T-helper 1 cell (primary cell): ENCODE measurements around the gene BRF1.

Source experiments
- DNase-seq, 5 donors: peaks; one replicate each; pipeline ENCODE4 v3.0.0-alpha.2; 2012 to 2020

The BRF1 gene

DNA sequence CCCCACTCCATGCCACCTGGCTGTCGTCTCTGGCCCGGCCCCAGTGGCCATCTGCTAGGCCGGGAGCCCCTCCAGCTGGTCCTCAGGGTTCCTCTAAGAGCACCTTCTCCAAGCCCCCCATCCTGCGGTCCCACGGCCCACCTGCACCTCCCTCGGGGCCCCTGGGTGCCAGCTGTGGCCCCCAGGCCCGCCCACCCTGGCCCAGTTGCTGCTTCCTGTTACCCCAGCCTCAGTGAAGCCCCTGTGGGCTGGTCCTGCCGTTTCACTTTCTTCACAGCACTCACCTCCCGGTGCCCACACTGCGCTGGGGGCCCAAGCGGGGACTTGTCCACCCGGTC is 92.1 kb downstream of the BRF1 start:
- DNase-seq = no peak

DNA sequence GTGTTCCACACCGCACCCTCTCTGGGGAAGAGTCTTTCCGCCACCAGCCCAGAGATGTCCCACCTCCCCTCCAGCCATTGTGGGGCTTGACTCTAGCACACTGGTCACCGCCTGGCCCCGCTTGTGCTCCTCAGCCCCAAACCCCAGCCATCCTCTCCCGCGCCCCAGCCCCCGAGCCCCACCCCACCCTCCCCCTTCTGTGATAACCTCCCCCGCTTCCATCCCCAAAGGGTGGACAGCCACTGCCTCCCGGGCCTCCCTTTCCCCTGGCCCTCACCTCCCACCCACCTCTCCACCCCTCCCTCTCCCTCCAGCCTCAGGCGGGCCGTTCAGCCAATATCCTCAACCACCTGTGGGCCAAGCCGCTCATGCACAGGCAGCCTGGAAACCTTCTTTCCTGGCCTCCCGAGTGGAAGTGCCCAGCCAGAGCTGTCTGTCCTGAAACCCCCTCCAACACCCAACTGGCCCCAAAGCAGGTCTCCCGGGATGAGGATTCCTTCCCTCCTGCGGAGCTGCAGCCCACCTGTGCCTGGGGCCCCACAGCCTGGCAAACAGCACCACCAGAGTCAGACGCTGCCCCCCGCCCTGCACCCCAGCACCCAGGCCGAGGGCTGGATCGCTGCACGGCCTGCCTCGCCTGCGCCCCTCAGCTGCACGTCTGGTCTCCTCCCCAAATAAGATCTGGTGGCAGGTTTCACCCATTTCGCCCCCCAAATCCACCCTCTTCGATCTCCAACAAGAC is 92.6 kb downstream of the BRF1 start:
- DNase-seq = no peak

DNA sequence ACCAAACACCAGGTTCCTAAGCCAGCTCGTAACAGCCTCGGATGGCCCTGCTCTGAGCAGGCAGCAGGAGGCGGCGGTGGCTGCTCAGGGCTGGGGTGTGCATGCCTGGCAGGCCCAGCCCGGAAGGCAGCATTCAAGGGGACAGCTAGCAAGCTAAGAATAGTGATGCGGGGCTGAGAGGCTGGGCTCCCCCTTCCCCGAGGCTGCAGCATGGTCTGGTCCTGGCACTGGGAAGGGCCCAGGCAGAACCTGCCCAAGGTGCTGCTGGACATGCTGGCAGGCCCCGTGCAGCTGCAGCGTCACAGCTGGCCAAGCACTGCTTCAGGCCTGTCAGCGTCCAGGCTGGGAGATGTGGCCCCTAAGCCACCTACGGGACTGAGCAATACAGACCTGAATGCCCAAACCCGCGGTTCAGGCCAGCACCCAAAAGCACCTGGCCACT is 93.3 kb downstream of the BRF1 start:
- no peak for DNase-seq

DNA sequence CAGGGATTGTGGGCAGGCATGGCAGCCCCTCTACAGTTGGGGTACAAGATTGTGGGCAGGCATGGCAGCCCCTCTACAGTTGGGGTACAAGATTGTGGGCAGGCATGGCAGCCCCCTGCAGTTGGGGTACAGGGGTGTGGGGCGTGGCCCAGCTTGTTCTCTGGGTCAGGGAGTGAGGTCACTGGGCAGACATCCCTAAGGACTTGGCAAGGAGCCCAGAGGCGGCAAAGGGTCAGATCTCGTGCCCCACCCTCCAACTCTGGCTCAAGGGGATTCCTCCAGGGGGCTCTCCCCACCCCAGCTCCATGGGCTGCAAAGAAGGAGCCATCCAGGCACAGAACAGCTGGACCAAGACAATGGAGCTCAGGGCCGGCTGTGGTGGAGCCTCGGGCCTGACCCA is 93.9 kb downstream of the BRF1 start:
- DNase-seq = no peak

DNA sequence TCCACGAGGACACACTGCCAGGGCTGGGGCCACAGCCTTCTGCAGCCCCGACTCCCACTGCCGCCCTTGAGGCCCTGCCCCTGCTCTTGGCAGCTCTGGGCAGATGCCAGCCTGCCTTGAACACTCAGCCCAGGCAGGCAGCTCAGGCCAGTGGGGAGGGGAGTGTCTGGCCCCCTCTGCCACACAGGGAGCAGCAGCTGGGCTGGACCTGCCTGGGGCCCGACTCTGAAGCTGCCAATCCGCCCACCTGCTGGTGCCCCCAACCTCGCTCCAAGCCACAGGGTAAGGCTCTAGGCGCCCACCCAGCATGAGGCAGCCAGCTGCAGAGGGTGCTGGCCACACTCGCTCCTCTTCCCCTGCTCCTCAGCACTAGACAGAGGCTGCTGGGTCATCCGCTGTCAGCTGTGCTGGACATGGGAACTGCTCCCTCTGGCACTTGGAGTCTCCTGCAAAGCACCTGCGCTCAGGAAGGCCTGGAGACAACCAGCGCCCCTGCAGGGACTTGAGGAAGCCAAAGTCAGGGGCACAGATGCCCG is 95.1 kb downstream of the BRF1 start:
- no peak for DNase-seq

DNA sequence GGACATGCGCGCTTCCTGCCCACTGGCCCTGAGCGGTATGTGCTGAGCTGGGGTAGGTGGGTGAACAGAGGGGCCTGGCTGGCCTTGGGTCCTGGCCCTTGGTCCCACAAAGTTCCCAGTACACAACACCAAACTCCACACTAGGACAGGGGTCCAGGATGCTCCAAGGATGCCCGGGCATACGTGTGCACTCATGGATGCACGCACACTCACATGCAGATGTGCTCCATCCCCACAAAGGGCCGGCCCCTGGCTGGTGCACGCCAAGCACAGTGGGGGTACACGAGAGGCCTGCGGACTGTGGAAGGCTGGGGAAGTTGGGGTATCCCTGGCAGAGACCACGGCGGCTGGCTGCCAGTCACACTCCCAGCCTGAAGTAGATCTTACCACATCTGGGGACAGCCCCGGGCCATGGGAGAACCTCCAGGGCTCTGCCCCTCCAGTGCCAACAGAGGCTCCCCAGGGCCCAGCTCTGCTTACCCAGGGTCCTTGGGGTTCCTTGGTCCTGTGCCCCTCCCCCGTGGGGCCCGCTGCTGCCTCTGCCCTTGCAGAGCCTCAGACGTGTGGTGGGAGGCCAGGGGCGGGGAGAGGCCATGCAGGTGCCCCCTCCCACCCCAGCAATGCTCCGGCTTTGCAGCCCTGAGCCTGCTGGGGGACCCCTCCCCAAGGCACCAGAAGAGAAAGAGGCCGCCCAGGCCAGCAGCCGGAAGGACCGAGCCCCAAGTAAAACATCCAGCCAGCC is 95.7 kb downstream of the BRF1 start:
- no peak for DNase-seq

DNA sequence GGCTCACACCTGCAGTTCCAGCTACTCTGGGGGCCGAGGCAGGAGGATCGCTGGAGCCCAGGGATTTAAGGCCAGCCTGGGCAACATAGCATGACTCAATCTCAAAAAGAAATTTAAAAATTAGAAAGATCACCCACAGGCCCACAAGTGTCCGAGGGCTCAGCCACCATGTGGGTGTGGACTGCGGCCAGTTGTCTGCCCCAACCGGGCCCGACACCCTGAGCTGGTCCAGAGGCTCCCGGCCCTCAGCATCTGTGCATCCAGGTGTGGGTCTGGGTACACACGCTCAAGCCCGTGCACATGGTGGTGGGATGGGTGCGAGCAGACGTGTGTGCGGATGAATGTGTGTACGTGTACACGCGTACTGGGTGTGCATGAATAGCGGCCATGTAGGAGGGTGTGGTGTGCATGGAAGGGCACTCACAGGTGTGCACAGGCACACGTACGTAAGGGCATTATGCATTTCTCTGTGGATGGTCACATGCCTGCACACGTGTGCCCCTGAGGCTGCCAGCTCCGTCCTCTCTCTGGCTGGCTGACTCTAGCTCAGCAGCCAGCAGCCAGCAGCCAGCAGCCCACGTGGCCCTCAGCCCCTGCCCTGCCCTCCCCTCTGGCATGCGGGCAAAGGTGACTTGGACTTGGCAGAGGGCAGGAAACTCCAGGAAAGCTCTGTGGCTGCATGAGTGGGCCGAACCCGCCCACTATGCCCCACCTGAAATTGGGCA is 96.4 kb downstream of the BRF1 start:
- no peak for DNase-seq

DNA sequence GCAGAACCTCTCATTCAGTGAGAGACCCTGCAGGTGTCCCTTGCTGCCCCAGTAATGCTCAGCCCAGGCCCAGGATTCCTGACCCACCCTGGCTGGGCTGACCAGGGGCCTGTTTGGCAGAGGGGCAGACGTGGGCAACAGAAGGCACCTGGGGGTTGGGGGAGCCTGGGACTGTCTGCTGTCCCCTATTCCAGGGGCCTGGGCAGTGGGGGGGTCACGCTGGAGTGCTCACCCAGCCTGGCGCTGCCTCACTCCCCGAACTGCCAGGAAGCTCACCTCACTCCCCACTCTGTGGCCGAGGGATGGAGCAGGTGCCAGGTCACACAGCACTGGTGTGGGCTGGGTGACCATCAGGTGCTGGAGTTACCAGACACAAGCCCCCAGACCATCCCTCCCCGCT is 97.1 kb downstream of the BRF1 start:
- no peak for DNase-seq

DNA sequence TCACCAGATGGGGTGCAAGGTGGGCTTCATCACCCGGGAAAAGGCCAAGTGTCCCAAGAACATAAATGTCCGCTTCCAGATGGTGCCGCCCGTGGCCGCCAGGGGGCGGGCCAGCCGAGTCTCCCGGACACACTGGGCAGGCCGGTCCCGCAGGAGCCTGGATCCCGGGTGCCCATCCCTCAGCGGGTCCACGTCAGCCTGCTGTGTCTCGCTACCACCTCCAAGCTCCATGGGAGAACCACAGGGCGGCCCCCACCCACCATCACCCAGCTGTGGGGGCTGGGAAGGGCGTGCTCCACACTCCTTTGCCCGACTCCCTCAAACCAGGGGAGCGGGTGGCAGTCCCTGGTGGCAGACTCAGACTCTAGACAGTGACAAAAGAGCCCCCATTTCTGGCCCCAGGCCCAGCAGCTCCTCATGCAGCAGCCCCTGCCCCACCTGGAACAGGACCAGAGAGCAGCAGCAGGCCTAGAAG is 97.7 kb downstream of the BRF1 start:
- DNase-seq = peak in 4 of 5 donors; percentile 43 to 55 (median 52)

DNA sequence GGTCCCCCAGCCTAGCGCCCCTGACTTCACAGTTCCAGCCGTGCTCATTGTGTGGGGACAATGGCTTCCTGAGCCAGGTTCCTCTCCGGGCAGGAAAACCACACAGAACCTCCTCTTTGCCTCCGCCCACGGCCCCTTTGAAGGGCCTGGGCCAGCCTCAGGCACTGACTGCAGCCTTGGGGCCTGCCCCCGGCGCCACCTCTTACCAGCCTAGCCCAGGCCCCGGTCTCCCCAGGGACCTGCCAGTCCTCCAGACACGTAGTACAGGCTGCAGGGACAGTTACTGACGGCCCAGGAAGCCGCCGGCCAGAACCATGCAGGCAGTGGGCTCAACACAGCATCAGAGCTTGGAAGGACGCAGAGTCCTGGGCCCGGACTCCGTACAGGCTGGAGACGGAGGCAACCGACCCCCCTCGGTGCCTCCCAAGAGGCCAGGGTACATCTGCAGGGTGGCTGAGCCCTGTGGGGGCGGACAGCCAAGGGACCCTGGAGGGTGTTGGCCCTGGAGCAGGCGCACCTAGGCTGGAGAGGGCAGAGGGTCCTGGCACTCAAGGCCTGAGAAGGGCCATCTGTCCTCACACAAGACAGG is 98.8 kb downstream of the BRF1 start:
- DNase-seq = peak in 1 of 5 donors; percentile 27

DNA sequence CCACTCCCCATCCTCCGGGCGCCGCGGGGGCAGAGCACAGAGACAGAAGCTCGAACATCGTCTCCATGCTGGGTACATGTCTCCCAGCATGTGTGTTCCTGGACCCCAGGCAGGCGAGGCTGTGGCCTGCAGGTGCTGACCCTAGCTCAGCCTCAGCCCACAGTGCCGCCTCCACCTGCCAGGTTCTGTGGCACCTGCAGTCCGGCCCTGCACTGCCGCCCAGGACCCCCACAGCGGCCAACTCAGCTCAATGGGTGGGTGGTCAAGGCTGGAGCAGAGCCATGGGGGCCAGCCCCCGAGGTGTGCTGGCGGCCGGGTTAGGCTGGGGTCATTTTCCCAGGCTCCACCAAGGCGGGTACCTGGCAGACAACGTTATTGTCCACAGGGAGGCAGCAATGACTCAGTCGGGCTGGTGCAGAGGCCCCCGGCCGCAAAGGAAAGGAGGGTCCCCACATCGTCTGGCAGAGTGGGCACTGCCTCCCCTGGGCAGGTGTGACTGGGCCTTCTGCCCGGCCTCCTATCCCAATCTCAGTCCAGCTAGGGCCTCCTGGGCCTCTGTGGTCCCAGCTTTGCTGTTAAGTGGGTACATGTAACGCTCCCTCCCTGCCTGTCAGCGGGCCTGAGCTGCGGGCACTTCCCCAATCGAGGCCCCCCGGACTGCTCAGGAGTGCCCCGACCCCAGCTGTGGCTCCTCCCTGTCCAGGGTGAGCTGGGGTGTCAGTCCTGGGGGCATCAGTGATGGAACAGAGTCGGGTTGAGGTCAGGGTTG is 99.5 kb downstream of the BRF1 start:
- no peak for DNase-seq

DNA sequence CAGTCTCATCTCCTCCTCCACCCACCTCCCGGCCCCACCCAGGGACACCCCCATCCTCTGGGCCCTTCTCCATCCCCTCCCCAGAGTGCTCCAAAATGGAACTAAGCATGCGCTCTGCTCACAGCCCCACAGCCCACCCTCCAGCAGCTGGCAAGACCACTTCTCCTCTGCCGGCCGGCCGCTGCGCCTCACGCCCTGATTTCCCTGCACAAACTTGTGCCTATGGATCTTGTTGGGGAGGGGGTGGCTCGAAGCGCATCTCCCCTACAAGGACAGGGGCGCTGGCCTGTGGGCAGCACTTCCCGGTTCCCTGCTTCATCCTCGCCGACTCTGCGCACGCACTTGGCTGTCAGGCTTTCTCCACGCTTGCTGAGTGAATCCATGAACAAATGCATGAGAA is 100.2 kb downstream of the BRF1 start:
- no peak for DNase-seq

DNA sequence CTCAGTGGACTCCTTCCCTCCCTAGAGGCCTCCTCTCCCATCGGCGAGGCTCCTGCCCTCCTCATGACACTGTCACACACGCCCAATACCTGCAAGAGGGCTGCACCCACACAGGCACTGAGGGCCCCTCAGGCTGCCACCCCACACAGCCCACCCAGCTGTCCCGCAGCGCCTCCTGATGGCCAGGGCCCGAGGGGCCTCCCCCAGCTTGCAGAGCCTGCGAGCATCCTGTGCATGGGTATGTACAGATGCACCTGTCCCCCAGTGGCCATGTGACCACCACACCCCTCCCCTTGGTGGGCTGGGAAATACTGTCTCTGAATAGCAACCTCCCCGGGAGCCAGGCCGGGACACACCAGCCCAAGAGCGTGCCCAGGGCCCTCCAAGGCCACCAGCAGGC is 100.7 kb downstream of the BRF1 start:
- DNase-seq = no peak

DNA sequence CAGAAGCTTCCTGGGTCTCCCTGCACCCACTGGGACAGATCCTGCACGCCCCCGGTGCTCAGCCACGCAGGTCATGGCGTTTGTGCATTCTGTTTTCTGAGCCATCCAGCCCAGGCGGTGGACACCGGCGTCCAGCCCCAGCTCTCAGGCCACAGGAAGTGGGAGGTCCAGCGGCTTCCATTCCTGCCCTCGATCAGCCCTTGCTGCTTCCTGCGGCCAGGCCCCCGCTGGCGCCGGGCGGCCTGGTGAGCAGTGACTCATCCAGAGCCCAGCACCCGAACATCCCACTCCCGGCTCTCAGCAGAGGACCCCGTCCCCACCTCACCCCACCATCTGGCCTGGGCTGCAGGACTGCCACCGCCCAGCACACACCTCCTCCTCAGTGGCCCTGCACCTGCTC is 101.7 kb downstream of the BRF1 start:
- no peak for DNase-seq

DNA sequence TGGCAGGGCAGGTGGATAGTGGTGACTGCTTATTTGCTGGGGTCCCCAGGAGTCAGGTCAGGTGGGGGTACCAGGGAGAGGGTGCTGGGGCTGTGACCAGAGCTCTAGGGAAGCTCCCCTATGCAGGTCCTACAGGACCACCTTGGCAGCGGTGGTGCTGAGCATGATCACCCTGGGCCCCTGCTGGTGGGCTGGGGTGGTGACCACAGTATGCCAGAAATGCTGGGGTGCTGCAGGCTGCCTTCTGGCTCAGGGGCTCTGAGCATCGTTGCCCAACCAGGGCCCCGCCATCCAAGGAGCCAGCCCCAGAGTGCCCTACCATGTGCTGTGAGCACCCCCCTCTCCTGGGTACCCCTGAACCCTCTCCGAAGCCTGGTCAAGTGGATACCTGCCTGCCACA is 102.2 kb downstream of the BRF1 start:
- no peak for DNase-seq

DNA sequence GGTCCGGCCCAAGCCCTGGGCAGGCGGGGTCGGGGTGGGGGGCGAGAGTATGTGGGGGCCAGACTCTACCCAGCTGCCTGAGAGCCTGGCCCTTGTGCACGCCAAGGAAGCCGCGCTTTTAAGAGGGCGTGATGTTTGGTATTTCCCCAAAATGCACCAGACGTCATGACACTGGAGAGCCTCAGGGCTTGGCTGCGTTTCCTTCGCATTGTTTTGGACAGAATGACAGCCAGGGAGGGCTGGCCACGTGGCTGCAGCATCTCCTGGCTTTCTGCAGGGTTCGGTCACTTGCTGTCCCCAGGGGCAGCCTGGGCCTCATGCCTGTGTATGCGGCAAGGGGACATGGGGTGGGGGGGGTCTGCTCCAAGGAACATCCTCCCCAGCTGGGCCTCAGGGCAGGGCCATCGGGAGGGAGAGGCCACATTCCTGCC is 103.6 kb downstream of the BRF1 start:
- DNase-seq = no peak

DNA sequence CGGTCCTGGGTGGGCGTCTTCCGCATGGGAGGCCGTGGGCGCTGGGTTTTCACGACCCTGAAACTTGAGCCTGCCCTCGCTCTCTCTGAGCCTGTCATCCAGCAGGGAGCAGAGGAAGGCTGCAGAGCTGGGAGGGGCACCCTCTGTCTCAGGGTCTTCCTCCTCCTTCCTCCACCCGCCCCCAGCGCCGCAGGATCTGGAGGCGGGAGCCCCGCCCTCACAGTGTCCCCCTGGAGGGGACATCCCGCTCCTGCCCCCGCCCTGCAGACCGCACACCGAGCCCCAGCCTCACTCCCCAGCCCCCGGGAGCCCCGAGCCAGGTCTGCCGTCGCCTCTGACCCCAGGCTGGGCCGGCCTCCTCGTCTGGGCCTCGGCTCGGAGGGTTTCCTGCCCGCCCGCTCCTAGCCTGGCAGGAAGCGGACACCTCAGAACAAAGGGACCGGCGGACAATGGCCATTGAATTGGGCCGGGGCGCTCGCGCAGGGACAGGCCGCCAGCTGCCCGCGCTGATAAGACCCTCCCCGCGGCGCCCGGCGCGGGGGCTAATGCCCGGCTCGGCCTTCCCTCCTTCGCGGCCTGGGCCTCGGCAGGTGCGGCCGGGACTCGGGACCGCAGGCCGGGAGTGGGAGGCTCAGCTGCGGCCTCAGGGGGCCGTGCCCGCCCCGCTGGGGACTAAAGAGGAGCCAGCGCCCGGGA is 104.4 kb downstream of the BRF1 start:
- DNase-seq = no peak

DNA sequence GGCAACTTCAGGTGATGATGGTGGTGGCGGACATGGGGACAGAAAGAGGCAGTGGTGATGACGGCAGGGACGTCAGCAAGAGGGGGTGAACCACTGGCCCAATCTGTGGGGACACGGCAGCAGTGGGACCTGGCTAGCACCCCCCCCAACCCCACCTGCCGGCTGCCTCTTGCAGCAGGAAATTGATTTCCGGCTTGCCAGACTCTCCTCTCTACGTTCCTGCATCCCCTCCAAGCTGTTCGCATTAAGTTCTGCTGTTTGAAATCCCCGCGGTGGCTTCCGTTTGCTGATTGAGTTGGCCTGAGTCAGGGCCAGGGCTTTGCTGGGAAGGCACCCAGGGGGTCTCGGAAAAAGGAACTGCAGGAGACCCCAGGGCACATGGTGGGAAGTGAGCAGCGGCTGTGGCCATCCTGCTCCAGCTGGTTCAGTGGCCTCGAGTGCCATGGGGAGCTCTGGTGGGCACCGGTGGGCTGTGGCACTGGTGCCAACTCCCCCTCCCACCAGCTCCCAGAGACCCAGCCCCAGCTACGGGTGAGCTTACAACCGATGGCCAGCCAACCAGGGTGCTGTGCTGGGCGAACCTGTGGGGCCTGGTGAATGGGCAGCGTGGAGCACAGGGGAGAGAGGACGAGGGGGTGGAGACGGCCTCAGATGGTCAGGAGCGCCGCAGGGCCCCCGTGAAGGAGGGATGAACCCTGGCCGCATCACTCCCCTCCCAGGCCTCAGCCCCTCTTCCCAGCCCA is 105.1 kb downstream of the BRF1 start:
- peak in 1 of 5 donors; percentile 27 for DNase-seq

DNA sequence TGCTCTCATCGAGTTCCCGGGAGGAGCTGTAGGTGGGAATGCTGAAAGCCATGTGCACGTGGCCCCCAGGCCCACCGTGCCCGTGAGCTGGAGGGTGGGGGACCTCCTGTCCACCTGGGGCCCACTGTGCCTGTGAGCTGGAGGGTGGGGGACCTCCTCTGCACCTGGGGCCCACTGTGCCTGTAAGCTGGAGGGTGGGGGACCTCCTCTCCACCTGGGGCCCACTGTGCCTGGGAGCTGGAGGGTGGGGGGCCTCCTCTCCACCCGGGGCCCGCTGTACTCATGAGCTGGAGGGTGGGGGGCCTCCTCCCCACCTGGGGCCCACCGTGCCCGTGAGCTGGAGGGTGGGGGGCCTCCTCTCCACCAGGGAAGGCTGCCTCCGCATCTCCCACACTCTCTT is 105.8 kb downstream of the BRF1 start:
- DNase-seq = no peak

DNA sequence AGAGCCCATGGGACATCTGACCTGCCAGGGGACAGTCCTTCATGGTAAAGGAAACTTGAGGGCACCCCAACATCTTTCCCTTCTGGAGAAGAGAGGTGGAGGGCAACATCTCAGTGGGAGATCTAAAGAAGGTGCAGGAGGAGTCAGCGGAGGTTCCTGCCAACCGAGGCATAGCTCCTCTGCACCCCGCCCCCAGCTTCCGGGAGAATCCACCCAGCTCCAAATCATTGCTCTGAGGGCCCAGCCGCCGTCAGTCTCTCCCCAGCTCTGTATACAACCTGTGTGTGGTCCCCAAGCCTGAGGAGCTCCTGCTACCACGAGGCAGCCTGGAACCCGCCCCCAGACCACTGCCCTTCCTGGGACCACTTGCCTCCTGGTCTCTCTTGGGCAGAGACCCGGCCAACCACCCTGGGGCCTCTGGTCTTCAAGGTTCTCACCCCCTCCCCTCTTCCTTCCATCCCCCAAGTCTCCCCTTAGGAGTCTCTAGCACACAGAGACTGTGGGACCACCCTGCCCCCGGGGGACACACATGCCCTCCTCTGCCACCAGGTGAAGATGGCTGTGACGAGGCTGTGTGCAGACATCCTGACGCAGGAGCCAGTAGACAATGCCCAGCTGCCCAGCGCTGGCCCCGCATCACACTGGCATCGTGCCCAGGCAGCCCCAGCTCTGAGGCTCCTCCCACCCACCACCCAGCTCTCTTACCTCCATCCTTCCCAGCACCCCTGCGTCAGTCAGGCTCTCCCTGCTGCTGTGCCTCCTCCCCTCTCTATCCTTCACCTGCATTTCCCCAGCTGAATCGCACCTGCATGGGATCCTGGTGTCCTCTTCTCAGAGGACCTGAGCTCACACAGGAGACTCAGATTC is 106.7 kb downstream of the BRF1 start:
- DNase-seq = no peak
